HepG2 (cell line): ENCODE results near the gene RNF126.

Source experiments
- DPF2 ChIP-seq: sonication (generic); formaldehyde crosslinking; IDR thresholded peaks from 2 replicates; pipeline ENCODE4 v1.4.0; 2020; ENCODE audit warnings: mild to moderate bottlenecking, low read depth, missing genetic modification reagents, borderline replicate concordance
- ELF1 ChIP-seq: sonication (generic); formaldehyde crosslinking; IDR thresholded peaks from 2 replicates; pipeline ENCODE4 v1.4.0; 2020; ENCODE audit warnings: missing genetic modification reagents
- JUNB ChIP-seq: sonication (generic); formaldehyde crosslinking; IDR thresholded peaks from 2 replicates; pipeline ENCODE4 v1.8.0; 2022; ENCODE audit warnings: missing genetic modification reagents, mild to moderate bottlenecking, borderline replicate concordance
- MZF1 ChIP-seq: sonication (generic); formaldehyde crosslinking; IDR thresholded peaks from 2 replicates; pipeline ENCODE4 v1.8.1; 2023; ENCODE audit warnings: mild to moderate bottlenecking, missing genetic modification reagents, borderline replicate concordance
- RFX5 ChIP-seq: IDR thresholded peaks from 2 replicates; pipeline ENCODE4 v1.6.1; 2011; ENCODE audit warnings: low read depth, low read length, improper control_type of control experiment
- SPEN ChIP-seq: sonication (generic); formaldehyde crosslinking; IDR thresholded peaks from 2 replicates; pipeline ENCODE4 v1.5.1; 2020; ENCODE audit warnings: low read depth, mild to moderate bottlenecking, missing genetic modification reagents
- ZFX ChIP-seq: sonication (generic); formaldehyde crosslinking; IDR thresholded peaks from 2 replicates; pipeline ENCODE4 v1.4.0; 2020; ENCODE audit warnings: mild to moderate bottlenecking, low read depth, missing genetic modification reagents, moderate library complexity
- ZNF331 ChIP-seq: sonication (generic); formaldehyde crosslinking; IDR thresholded peaks from 2 replicates; pipeline ENCODE4 v1.4.0; 2020; ENCODE audit warnings: missing genetic modification reagents
- TF ChIP-seq, protein P1 (sequence below): sonication (generic); formaldehyde crosslinking; IDR thresholded peaks from 2 replicates; pipeline ENCODE4 v1.4.0; 2020; ENCODE audit warnings: mild to moderate bottlenecking, missing genetic modification reagents
- TF ChIP-seq, protein P2 (sequence below): IDR thresholded peaks from 2 replicates; pipeline ENCODE4 v1.6.1; 2018; ENCODE audit warnings: missing genetic modification reagents, mild to moderate bottlenecking, missing compliant biosample characterization

DNA sequence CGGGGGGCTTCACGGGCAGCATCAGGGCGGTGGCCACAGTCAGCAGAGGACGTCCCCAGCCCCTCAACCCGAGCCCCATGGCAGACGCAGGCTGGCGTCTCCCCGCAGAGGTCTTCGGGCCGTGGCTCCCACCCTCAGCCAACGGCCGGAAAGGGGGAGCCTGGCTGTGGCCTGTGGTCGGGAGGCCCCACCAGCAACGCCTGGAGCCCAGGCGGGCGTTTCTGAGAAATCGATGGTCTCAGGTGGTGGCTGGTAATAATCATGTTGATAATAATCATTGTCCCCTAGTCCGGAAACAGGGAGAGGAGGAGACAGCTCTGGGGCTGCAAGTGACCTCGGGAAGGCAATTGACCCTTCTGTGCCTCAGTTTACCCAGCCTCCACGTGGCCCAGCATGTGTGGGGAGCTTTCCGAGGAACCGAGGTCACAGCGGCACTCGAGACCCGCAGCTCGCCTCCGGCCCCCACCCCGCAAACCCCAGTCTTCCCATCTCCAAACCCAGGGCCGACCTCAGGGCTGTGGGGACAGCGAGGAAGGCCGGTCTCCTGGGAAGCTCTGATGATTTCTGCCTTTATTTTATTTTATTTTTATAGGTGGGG is 32.4 kb upstream of the RNF126 start, which contains the start of gene PRSS57:
- TF ChIP-seq ZFX (no peak), SPEN (CRISPR knock-in tag) (no peak), DPF2 (CRISPR knock-in tag) (no peak), ELF1 (no peak), RFX5 (no peak), ZNF331 (CRISPR knock-in tag) (no peak), MZF1 (no peak), JUNB (CRISPR knock-in tag) (no peak)
- TF ChIP-seq, protein P1, sequence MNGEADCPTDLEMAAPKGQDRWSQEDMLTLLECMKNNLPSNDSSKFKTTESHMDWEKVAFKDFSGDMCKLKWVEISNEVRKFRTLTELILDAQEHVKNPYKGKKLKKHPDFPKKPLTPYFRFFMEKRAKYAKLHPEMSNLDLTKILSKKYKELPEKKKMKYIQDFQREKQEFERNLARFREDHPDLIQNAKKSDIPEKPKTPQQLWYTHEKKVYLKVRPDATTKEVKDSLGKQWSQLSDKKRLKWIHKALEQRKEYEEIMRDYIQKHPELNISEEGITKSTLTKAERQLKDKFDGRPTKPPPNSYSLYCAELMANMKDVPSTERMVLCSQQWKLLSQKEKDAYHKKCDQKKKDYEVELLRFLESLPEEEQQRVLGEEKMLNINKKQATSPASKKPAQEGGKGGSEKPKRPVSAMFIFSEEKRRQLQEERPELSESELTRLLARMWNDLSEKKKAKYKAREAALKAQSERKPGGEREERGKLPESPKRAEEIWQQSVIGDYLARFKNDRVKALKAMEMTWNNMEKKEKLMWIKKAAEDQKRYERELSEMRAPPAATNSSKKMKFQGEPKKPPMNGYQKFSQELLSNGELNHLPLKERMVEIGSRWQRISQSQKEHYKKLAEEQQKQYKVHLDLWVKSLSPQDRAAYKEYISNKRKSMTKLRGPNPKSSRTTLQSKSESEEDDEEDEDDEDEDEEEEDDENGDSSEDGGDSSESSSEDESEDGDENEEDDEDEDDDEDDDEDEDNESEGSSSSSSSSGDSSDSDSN (CRISPR knock-in tag) = no peak
- TF ChIP-seq, protein P2, sequence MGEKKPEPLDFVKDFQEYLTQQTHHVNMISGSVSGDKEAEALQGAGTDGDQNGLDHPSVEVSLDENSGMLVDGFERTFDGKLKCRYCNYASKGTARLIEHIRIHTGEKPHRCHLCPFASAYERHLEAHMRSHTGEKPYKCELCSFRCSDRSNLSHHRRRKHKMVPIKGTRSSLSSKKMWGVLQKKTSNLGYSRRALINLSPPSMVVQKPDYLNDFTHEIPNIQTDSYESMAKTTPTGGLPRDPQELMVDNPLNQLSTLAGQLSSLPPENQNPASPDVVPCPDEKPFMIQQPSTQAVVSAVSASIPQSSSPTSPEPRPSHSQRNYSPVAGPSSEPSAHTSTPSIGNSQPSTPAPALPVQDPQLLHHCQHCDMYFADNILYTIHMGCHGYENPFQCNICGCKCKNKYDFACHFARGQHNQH (CRISPR knock-in tag) = no peak
